BLaER1 treated with 17β-estradiol and CSF1 and Interleukin-3, amounts not matched to agents 10 nM and 100 nM (cell line): ENCODE data around the gene ZW10.

Experiments
- H3K27ac ChIP-seq, 11 experiments: shearing (Covaris generic); formaldehyde crosslinking; 2 replicates each; pipeline ENCODE4 v1.8.1; 2022
- H3K27me3 ChIP-seq, 11 experiments: shearing (Covaris generic); formaldehyde crosslinking; 2 replicates each; pipeline ENCODE4 v1.8.1; 2022
- H3K36me3 ChIP-seq, 11 experiments: shearing (Covaris generic); formaldehyde crosslinking; 2 replicates each; pipeline ENCODE4 v1.8.1; 2022
- H3K4me1 ChIP-seq, 10 experiments: shearing (Covaris generic); formaldehyde crosslinking; 2 replicates each; pipeline ENCODE4 v1.8.1; 2022
- H3K4me2 ChIP-seq, 11 experiments: shearing (Covaris generic); formaldehyde crosslinking; 2 replicates each; pipeline ENCODE4 v1.8.1; 2022
- H3K4me3 ChIP-seq, 10 experiments: shearing (Covaris generic); formaldehyde crosslinking; 2 replicates each; pipeline ENCODE4 v1.8.1; 2022
- H3K9ac ChIP-seq, 11 experiments: shearing (Covaris generic); formaldehyde crosslinking; 2 replicates each; pipeline ENCODE4 v1.8.1; 2022
- H3K9me3 ChIP-seq, 11 experiments: shearing (Covaris generic); formaldehyde crosslinking; replicated peaks in 1 of 11; 2 replicates each; pipeline ENCODE4 v1.8.1; 2022
- H4K20me1 ChIP-seq, 11 experiments: shearing (Covaris generic); formaldehyde crosslinking; 2 replicates each; pipeline ENCODE4 v1.8.1; 2022
- Cebpa-rat ChIP-seq, 11 experiments: shearing (Covaris generic); IDR thresholded peaks; 2 replicates each; pipeline ENCODE4 v1.8.1; 2022

ZW10 gene

DNA sequence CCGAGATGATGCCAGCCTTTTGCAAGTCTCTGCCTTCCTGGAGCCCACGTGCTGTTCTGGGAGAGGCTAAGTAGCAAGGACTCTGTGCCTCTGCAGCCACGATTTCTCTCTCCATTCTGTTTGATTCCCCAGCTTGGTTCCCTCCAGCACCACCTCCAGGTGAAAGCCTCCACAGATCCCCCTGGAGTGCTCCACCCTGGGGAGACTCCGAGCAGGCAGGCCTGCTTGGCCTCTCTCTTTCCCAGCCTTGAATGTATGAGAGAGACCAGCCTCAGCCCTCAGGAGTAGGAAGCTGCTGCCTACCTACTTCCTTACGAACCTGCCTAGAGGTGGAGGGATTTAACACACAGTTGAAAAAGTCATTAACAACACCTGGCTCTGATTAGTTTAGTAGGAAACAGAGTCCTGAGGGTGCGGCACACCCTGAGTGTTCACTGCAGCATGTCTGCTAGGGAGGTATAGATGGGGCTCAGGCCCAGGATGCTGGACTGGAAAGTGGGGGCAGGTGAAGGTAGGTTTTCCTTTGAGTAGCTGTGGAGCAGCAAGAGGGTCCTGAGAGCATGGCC lies 89.9 kb downstream of the ZW10 start:
- H3K27me3 ChIP-seq, result no peaks in the 10 kb centered on the region
- no peak overlapping the region for H3K4me2 ChIP-seq
- H3K9ac ChIP-seq, result no peak overlapping the region
- peaks cover 0 to 34% (median 8%) of the 10 kb centered on the region in 10 experiments; a peak in 8 of 20 replicates for H3K4me1 ChIP-seq
- no peaks in the 10 kb centered on the region for H4K20me1 ChIP-seq
- H3K27ac ChIP-seq, result no peak overlapping the region
- no peak overlapping the region for H3K4me3 ChIP-seq
- no peaks in the 10 kb centered on the region for H3K9me3 ChIP-seq
- no peak for TF ChIP-seq Cebpa-rat (IDR thresholded peaks at IDR 0.05)
- H3K36me3 ChIP-seq, result no peaks in the 10 kb centered on the region
